DMS153 (cell line): ENCODE measurements around the gene IFIT1B.
"Not testable (repeated sequence)": the region's sequence is repeated elsewhere in the genome, so short reads cannot be mapped to it uniquely, and the experiment has no call there.

Source experiments
- DNase-seq: peaks from one replicate; lab custom pipeline; 2025; lab: John Stamatoyannopoulos, UW

The IFIT1B gene

DNA sequence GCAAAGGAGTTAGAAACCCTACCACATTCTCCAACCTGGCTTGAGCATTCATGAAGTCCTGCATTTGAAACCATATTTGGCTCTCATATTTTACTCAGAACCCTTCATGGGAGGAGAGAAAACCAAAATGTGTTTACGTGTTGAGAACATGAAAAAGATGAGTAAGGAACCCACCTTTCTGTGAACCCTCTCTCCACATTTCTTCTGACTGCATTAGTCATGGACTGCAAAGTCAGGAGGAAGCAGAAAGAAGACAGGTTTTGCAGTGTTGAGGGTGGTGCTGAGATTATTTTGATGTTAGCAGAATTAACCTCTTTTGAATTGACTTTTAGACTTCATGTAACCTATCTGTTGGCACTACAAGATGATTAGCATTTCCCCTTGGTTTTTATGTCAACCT is 4.9 kb downstream of the IFIT1B start:
- no peak for DNase-seq

GRCh38 chr10:89384474-89385340 is 6.9 kb downstream of the IFIT1B start:
- no peak for DNase-seq

- no peak for DNase-seq
Measured at GRCh38 chr10:89388806-89389205, 10.9 kb downstream of the IFIT1B start.

DNA sequence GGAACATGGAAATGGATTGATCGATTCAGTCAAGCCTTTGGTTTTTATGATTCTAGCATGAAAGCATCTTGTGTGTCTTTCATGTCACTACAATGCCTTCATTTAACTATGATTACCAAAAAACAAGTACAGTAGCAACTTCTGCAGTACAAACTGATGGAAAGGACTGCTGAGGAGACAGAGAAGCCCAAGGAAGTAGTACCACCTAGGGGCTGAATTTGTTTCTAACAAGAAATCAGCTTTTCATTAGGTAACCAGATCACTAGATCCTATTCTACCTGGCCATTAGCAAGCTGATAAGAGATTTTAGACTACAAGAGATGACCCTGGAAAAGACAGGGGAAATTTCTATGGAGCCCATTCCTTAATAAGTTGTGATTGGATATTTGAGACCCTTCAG is 11.4 kb downstream of the IFIT1B start:
- DNase-seq, result peak; percentile 30

DNA sequence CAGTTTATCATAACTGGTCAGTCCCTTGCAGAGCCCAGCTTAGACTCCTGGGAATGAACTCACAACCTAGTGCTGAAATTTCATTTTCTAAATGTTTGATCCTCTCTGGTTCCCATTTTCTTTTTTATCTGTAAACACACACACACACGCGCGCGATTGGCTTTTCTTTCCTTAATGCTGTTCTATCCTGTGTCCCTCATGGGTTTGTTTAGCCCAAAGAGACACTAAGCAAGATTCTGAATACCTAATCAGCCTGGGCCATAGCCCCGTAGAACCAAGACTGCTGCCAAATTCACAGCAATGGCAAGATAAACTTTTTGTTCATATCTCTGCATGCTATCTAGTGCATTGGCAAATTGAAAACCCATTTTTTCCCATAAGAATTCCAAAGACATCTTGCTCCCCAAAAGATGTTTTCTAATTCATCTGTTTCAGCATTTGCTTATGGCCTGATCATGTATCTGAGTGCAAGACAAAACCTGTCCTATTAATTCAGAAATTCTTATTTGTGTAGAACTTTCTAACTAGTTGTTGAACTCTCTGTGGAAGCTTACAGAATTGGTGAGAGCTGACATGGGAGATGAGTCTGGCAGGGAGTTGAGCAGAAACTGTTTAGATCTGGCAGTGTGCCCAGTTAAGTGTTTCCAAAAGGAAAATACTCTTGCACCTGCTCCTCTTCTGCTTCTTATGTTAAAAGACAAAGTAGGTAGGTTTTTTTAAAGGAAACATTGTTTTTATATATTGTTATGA is 12.8 kb downstream of the IFIT1B start:
- DNase-seq, result no peak

GRCh38 chr10:89391226-89391576 is 13.3 kb downstream of the IFIT1B start:
- DNase-seq, result not testable (repeated sequence)

- DNase-seq, result peak; percentile 55
Measured at GRCh38 chr10:89391907-89392756, 14.3 kb downstream of the IFIT1B start, which contains the start of gene IFIT1. Gene IFIT1 (plus strand): TSS chr10:89392623. CDS start chr10:89392713, 90 bp downstream.

DNA sequence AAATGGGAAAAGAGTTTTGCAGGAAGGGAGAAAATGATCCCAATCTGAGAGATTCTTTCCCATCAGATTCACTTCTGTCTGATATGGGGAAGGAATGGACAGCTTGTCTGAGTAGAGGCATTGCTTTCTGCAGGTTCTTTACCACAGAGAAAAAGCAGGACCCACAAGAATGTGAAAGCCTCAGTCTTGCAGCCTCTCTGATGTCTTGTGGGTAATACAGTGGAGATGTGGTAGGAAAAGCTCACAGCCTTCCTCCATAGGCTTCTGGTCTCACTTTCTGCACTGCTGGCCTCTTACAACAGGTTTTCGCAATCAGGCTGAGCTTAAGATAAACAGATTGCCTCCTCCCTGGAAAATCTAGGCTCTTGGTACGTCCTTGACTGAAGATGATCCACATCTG is 15.1 kb downstream of the IFIT1B start:
- DNase-seq, result no peak

DNA sequence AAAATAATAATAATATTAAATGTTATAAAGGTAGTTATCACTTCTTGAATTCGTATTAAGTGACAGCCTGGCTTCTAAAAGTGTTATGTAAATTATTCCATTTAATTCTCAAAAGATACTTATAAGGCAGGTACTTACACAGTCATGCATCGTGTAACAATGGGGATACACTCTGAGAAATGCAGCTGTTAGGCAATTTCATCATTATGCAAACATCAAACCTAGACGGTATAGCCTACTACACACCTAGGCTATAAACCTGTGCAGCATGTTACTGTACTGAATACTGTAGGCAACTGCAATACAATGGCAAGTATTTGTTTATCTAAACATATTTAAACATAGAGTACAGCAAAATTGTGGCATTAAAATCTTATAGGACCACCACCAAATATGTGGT is 16.0 kb downstream of the IFIT1B start:
- DNase-seq, result peak; percentile 34

GRCh38 chr10:89395141-89395540 is 17.3 kb downstream of the IFIT1B start:
- DNase-seq, result no peak

- DNase-seq, result no peak
Measured at GRCh38 chr10:89398003-89398749, 20.3 kb downstream of the IFIT1B start.

DNA sequence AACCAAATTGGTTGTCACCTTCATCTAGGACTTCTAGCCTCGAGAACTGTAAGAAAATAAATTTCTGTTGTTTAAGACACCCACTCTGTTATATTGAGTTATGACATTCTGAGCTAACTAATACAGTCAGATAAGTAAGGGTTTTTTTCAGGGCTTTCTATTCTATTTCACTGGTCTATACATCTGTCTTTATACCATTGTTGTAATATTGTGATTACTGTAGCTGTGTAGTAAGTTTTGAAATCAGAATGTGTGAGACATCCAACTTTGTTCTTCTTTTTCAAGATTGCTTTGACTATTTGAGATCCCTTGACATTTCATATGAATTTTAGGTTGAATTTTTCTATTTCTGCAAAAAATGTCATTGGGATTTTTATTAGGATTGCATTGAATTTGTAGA is 22.1 kb downstream of the IFIT1B start:
- no peak for DNase-seq

DNA sequence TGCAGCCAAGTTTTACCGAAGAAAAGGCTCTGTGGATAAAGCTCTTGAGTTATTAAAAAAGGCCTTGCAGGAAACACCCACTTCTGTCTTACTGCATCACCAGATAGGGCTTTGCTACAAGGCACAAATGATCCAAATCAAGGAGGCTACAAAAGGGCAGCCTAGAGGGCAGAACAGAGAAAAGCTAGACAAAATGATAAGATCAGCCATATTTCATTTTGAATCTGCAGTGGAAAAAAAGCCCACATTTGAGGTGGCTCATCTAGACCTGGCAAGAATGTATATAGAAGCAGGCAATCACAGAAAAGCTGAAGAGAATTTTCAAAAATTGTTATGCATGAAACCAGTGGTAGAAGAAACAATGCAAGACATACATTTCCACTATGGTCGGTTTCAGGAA is 25.2 kb downstream of the IFIT1B start:
- DNase-seq, result no peak

DNA sequence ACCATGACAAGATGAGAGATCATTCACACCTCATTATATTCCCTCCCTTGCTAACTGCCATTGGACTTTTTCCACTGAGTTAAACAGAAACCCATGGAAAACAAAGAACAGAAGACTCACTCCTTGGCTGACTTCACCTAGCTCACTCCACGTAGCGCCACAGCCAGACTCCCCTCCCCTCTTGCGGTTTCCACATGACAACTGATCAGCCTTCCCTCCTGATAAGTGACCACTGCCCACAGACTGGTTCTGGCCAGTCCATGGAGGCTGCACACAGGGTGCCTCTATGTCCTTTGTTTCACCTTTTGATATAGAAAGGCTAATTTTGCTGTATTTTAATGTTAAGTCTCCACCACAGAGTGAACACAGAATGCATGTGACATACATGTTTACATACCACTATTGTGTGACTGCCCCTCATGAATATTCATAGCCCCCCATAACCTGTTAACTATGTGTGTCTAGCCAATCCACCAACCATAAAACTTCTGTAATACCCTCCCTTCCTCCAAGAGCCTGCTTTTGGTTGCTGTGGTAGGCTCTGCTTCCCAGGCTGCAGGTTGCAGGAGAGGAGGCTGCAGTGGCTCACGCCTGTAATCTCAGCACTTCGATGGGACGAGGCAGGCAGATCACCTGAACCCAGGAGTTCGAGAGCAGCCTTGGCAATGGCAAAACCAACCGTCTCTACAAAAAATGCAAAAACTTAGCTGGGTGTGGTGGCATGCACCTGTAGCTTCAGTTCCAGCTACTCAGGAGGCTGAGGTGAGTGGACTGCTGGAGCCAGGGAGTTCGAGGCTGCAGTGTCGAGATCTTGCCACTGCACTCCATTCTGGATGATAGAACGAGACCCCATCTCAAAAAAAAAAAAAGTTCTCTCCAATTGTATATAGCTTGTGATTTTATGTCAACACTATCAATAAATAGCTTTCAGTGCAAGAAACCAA is 26.5 kb downstream of the IFIT1B start:
- DNase-seq, result no peak

DNA sequence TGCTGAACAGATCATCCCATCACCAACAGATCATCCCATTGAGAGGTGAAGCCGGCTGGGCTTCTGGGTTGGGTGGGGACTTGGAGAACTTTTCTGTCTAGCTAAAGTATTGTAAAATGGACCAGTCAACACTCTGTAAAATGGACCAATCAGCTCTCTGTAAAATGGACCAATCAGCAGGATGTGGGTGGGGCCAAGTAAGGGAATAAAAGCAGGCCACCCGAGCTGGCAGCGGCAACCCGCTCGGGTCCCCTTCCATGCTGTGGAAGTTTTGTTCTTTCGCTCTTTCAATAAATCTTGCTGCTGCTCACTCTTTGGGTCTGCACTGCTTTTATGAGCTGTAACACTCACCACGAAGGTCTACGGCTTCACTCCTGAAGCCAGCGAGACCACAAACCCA is 28.3 kb downstream of the IFIT1B start:
- DNase-seq, result not testable (repeated sequence)

GRCh38 chr10:89407792-89408191 is 29.9 kb downstream of the IFIT1B start:
- DNase-seq, result not testable (repeated sequence)

- DNase-seq, result not testable (repeated sequence)
Measured at GRCh38 chr10:89409282-89409681, 31.4 kb downstream of the IFIT1B start.

DNA sequence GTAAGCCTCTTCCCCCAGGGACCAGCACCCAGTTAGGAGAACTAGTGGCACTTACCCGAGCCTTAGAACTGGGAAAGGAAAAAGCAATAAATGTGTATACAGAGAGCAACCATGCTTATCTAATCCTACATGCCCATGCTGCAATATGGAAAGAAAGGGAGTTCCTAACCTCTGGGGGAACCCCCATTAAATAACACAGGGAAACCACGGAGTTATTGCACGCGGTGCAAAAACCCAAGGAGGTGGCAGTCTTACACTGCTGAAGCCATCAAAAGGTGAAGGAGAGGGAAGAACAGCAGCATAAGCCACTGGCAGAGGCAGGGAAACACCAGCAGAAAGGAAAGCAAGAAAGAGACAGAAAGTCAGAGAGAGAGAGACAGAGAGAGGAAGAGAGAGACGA is 32.7 kb downstream of the IFIT1B start:
- DNase-seq, result not testable (repeated sequence)

DNA sequence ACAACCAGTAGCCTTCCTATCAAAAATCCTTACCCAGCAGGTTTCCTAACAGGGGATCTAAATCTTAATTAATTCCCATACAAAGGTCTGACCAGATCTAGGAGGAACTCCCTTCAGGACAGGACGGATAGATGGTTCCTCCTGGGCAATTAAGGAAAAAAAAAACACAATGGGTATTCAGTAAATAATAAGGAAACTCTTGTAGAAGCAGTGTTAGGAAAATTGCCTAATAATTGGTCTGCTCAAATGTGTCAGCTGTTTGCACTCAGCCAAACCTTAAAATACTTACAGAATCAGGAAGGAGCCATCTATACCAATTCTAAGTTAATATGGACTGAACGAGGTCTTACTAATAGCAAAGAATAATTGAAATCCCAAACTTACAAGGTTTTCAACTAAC is 33.3 kb downstream of the IFIT1B start:
- DNase-seq, result not testable (repeated sequence)

DNA sequence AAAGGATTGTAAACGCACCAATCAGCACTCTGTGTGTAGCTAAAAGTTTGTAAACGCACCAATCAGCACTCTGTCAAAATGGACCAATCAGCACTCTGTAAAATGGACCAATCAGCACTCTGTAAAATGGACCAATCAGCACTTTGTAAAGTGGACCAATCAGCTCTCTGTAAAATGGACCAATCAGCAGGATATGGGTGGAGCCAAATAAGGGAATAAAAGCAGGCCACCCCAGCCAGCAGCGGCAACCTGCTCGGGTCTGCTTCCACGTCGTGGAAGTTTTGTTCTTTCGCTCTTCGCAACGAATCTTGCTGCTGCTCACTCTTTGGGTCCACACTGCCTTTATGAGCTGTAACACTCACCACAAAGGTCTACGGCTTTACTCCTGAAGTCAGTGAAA is 34.4 kb downstream of the IFIT1B start:
- not testable (repeated sequence) for DNase-seq
